PC-9 (cell line): ENCODE measurements around the gene CRADD. TPM values are rescaled to one million over a fixed set of nuclear protein-coding genes. Genes with fewer than 3 reads are reported as not detected.
A peak's percentile ranks its signal among the peaks of the same experiment; 100 is the strongest.

Source experiments
- Bru-seq: library from RNA; stranded (reverse); fragments of 400-500 nt; gene quantifications from one replicate; lab custom pipeline; 2021; lab: Mats Ljungman, UMichigan
- BruChase-seq, 2 experiments: library from RNA; stranded (reverse); fragments of 400-500 nt; gene quantifications; one replicate each; lab custom pipeline; 2021; lab: Mats Ljungman, UMichigan
- BruUV-seq: library from RNA; stranded (reverse); fragments of 400-500 nt; replicated peaks from 2 replicates; lab custom pipeline; 2021; lab: Mats Ljungman, UMichigan
- CTCF ChIA-PET: fragments of 300-600 bp; sonication (Branson Sonifier 250); formaldehyde crosslinking; loops from one replicate; lab custom pipeline; 2022; ENCODE audit warnings: antibody characterized with exemption; lab: Charles Lee
- POLR2A ChIA-PET: fragments of 300-600 bp; sonication (Branson Sonifier 250); formaldehyde crosslinking; loops from one replicate; lab custom pipeline; 2022; ENCODE audit warnings: antibody characterized with exemption; ENCODE audit not compliant: unreplicated experiment; lab: Charles Lee
- DNase-seq, 2 experiments: peaks; one replicate each; pipeline versions ENCODE4 v3.0.0 to v3.0.0-alpha.2; 2015 to 2022; ENCODE audit warnings: mixed read lengths in 1 of 2
- H2AFZ ChIP-seq: fragments of 200-600 bp; sonication (generic); 2 replicates; pipeline ENCODE4 v1.8.1; 2017; ENCODE audit warnings: antibody characterized with exemption
- H3F3A ChIP-seq: fragments of 200-600 bp; sonication (generic); 2 replicates; pipeline ENCODE4 v1.8.1; 2017; ENCODE audit warnings: antibody characterized with exemption, mild to moderate bottlenecking, low read depth; ENCODE audit not compliant: insufficient read depth
- H3K27ac ChIP-seq: fragments of 200-600 bp; sonication (generic); 2 replicates; pipeline ENCODE4 v1.6.1; 2016; ENCODE audit warnings: mixed run types
- H3K27me3 ChIP-seq: fragments of 200-600 bp; sonication (generic); 2 replicates; pipeline ENCODE4 v1.6.1; 2016; ENCODE audit warnings: low read depth, mixed run types; ENCODE audit not compliant: insufficient read depth
- H3K36me3 ChIP-seq: fragments of 200-600 bp; sonication (generic); 2 replicates; pipeline ENCODE4 v1.6.1; 2016; ENCODE audit warnings: low read depth, mixed run types
- H3K4me1 ChIP-seq: fragments of 200-600 bp; sonication (generic); replicated peaks from 2 replicates; pipeline ENCODE4 v1.6.1; 2016; ENCODE audit warnings: mixed run types; ENCODE audit not compliant: insufficient read depth
- H3K4me2 ChIP-seq: fragments of 200-600 bp; sonication (generic); 2 replicates; pipeline ENCODE4 v1.6.1; 2017; ENCODE audit warnings: mixed run types
- H3K4me3 ChIP-seq: fragments of 200-600 bp; sonication (generic); 2 replicates; pipeline ENCODE4 v1.6.1; 2016; ENCODE audit warnings: mixed run types
- H3K79me2 ChIP-seq: fragments of 200-600 bp; sonication (generic); 2 replicates; pipeline ENCODE4 v1.6.1; 2017; ENCODE audit warnings: low read depth, mixed run types
- H3K9me2 ChIP-seq: fragments of 200-600 bp; sonication (generic); 2 replicates; pipeline ENCODE4 v1.8.1; 2017; ENCODE audit warnings: mild to moderate bottlenecking; ENCODE audit not compliant: insufficient read depth
- H3K9me3 ChIP-seq: fragments of 200-600 bp; sonication (generic); 2 replicates; pipeline ENCODE4 v1.8.1; 2016; ENCODE audit warnings: low read depth; ENCODE audit not compliant: insufficient read depth
- H4K20me1 ChIP-seq: fragments of 200-600 bp; sonication (generic); 2 replicates; pipeline ENCODE4 v1.8.1; 2017; ENCODE audit not compliant: insufficient read depth
- EZH2 ChIP-seq: fragments of 200-600 bp; sonication (generic); IDR thresholded peaks from 2 replicates; pipeline ENCODE4 v1.8.0; 2017; ENCODE audit warnings: antibody characterized with exemption, low read depth
- intact Hi-C: fragments of 100-400 bp; cut with micrococcal nuclease; formaldehyde crosslinking; loops from one replicate; pipeline ENCODE4 v1.10.0; 2022; ENCODE audit not compliant: unreplicated experiment
- long read RNA-seq: library from polyadenylated mRNA; stranded (forward); transcript quantifications from one replicate; pipeline ENCODE4 v2.0.0, GENCODE V29; 2022
- total RNA-seq: library from RNA; stranded (reverse); gene quantifications from 2 replicates; pipeline ENCODE4 v1.2.3, GENCODE V29; 2021
- TF ChIP-seq, protein P1 (sequence below): fragments of 200-600 bp; sonication (generic); conservative IDR thresholded peaks from 2 replicates; pipeline ENCODE4 v1.6.1; 2017; ENCODE audit warnings: mixed run types, antibody characterized with exemption, mild to moderate bottlenecking, moderate library complexity

Gene CRADD
- total RNA-seq (7.6 and 9.3 TPM in 2 replicates), Bru-seq, nascent RNA (percentile 53 among the genes with signal in this experiment), BruChase-seq, experiment 1, labeled RNA remaining after a 2-hour chase (percentile 67 among the genes with signal in this experiment), BruChase-seq, experiment 2, labeled RNA remaining after a 6-hour chase (percentile 55 among the genes with signal in this experiment)
- long read RNA-seq, transcript CRADD-201 (3 exons, 1,169 nt) = major isoform, 17 of 18 reads
- long read RNA-seq, partial matches to known transcripts = 0 of 18 reads
- long read RNA-seq, other reads (novel, unspliced or antisense) = 0 of 18 reads

DNA sequence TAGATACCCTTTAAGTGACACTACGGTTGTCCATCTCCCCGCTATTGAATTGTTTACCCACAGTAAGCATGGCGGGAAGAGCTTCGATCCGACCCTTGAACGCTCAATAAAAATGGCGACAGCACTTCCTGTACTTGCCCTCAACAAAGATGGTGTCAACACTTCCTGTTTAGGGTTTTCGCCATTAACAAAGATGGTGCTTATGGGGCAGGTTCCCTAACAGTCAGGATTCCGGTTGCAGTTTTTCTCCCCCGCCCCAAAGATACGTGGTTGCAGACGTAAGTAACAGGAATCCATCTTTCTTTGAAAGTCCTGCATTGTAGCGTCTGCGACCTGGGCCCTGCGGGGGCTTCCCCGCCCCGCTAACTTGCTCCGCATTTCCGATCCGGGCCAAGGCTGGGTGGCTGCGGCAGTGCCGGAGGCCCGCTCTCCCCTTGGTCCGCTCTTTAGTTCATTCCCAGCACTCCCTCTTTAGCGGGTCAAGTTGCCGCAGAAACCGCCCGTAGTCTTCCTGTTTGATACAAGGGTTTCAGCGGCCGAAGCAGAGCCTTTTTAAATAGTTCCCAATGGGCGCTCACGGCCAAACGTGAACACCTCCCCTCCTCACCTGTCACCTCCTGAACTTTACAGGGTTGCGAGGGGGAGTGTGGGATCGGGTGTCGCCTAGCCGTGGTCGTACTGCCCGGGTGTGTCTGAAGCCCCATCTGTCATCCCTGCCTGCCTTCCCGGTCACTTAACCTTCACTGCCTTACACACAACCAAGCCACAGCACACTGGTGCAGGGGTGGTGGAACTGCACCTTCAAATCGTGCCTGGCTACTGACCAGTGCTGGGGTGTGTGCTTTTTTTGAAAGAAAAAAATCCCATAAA lies at the start of gene CRADD:
TSS of gene CRADD (plus strand) at position 181 of the 870 bp plus-strand sequence.
- Histone ChIP-seq H3K79me2 (no peaks in the 10 kb centered on the region), H3F3A (peaks cover 4% of the 10 kb centered on the region; the same call in 1 of the 2 replicates), H3K9me2 (no peaks in the 10 kb centered on the region), H3K9me3 (0 out of 2 replicates have a peak, but pooled peaks cover 4% of the 10 kb centered on the region), H3K4me2 (peak within 1 kb of the TSS; percentile 79), H3K4me3 (peak within 1 kb of the TSS; percentile 72), H3K27me3 (no peaks in the 10 kb centered on the region), H2AFZ (peak within 1 kb of the TSS; percentile 88), H3K36me3 (no peaks in the 10 kb centered on the region), H4K20me1 (no peaks in the 10 kb centered on the region), H3K4me1 (peaks cover 8% of the 10 kb centered on the region), H3K27ac (peak within 1 kb of the TSS; percentile 87)
- BruUV-seq = TSS peak; percentile 83
- ChIA-PET POLR2A (interaction anchor here (0.6 kb wide), 1 partner anchor 300 kb away, joined by 3 read pairs; no protein-coding TSS in a partner anchor), CTCF (no interaction called here)
- TF ChIP-seq, protein P1, sequence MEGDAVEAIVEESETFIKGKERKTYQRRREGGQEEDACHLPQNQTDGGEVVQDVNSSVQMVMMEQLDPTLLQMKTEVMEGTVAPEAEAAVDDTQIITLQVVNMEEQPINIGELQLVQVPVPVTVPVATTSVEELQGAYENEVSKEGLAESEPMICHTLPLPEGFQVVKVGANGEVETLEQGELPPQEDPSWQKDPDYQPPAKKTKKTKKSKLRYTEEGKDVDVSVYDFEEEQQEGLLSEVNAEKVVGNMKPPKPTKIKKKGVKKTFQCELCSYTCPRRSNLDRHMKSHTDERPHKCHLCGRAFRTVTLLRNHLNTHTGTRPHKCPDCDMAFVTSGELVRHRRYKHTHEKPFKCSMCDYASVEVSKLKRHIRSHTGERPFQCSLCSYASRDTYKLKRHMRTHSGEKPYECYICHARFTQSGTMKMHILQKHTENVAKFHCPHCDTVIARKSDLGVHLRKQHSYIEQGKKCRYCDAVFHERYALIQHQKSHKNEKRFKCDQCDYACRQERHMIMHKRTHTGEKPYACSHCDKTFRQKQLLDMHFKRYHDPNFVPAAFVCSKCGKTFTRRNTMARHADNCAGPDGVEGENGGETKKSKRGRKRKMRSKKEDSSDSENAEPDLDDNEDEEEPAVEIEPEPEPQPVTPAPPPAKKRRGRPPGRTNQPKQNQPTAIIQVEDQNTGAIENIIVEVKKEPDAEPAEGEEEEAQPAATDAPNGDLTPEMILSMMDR = no peak
- TF ChIP-seq EZH2 = no peak
- intact Hi-C loops = loop anchor here (1.0 to 5.0 kb wide), 2 partner anchors 45 to 106 kb away; no protein-coding TSS in a partner anchor
- DNase-seq = peak; percentile 63 to 87

DNA sequence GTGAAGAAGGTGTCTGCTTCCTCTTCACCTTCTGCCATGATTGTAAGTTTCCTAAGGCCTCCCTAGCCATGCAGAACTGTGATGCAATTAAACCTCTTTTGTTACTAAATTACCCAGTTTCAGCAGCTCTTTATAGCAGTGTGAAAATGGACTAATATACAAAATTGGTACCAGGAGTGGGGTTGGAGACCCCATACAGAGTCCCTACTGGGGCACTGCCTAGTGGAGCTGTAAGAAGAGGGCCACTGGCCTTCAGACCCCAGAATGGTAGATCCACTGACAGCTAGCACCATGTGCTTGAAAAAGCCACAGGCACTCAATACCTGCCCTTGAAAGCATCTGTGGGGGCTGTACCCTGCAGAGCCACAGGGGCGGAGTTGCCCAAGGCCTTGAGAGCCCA lies 44.8 kb upstream of the CRADD start:
- no peak overlapping the region for H3K4me3 ChIP-seq
- CTCF ChIA-PET = no interaction called here
- no peaks in the 10 kb centered on the region for H3K4me1 ChIP-seq
- H3K9me2 ChIP-seq = no peaks in the 10 kb centered on the region; the same call in 1 of the 2 replicates
- DNase-seq = no peak
- H3K9me3 ChIP-seq = peaks cover 15% of the 10 kb centered on the region
- H3K36me3 ChIP-seq = no peaks in the 10 kb centered on the region
- intact Hi-C loops = no loop called here
- H3K27me3 ChIP-seq = no peaks in the 10 kb centered on the region
- POLR2A ChIA-PET = no interaction called here
- no peak overlapping the region for H3K27ac ChIP-seq
- H4K20me1 ChIP-seq = no peaks in the 10 kb centered on the region
- H3F3A ChIP-seq = no peaks in the 10 kb centered on the region
- BruUV-seq = no TSS peak
- H3K79me2 ChIP-seq = no peaks in the 10 kb centered on the region
- no peak overlapping the region for H3K4me2 ChIP-seq
- H2AFZ ChIP-seq = no peak overlapping the region
- TF ChIP-seq EZH2 = no peak
- TF ChIP-seq, protein P1 = no peak

DNA sequence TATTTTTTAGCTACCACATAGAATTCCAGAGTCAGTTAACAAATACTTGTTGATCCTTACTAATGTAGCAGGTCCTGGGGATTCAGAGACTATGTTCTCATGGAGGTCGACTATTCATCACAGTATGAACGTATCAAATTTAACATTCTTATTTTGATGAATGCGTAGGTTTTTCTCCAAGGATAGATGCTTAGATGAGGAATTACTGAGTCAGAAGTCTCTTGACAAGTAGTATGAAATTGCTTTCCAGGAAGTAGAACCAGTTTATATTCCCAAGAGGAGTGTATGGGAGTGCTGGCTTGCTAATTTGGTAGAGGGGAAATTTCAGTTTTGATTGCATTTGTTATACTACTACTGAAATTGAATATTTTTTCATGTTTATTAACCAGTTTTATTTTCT lies 42.8 kb upstream of the CRADD start:
- no TSS peak for BruUV-seq
- Histone ChIP-seq H3K9me3 (peaks cover 15% of the 10 kb centered on the region; the same call in 1 of the 2 replicates), H3K4me3 (no peak overlapping the region), H3K9me2 (no peaks in the 10 kb centered on the region; the same call in 1 of the 2 replicates), H4K20me1 (no peaks in the 10 kb centered on the region), H3K4me1 (no peaks in the 10 kb centered on the region), H3K27ac (no peak overlapping the region), H3K79me2 (no peaks in the 10 kb centered on the region), H2AFZ (no peak overlapping the region), H3K4me2 (no peak overlapping the region), H3K27me3 (no peaks in the 10 kb centered on the region), H3K36me3 (no peaks in the 10 kb centered on the region), H3F3A (no peaks in the 10 kb centered on the region)
- CTCF ChIA-PET = no interaction called here
- DNase-seq = no peak
- no peak for TF ChIP-seq EZH2
- TF ChIP-seq, protein P1 = no peak
- POLR2A ChIA-PET = interaction anchor here (0.6 kb wide), 1 partner anchor 37 kb away, joined by 3 read pairs; no protein-coding TSS in a partner anchor
- intact Hi-C loops = no loop called here
